GM21528 (cell line): ENCODE measurements around the gene SNTG2.

Experiments
- ATAC-seq: cut with Tn5 transposase; IDR thresholded peaks from one replicate; pipeline ENCODE4 v1.9.1; 2021; ENCODE audit warnings: mild to moderate bottlenecking, moderate library complexity; ENCODE audit not compliant: unreplicated experiment, low FRiP score

The SNTG2 gene

DNA sequence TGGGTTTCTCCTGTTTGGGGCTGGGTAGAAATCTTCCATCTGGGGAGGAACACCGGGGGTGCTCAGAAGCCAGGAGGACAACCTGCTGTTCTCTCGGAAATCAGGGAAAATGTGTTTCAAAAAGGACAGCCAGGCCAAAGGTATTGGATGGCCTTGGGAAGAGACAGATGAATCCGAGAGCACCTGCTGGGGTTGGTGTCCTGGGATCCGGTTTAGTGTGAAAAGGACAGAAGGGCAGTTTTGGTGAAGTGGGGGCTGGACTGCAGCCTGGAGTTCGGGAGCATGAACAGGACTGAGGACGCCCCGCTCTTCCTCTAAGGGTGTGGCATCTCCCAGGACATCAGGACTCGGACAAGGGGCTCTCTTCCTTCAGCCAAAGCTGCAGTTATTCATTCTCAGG is 24.9 kb upstream of the SNTG2 start:
- ATAC-seq = no peak

DNA sequence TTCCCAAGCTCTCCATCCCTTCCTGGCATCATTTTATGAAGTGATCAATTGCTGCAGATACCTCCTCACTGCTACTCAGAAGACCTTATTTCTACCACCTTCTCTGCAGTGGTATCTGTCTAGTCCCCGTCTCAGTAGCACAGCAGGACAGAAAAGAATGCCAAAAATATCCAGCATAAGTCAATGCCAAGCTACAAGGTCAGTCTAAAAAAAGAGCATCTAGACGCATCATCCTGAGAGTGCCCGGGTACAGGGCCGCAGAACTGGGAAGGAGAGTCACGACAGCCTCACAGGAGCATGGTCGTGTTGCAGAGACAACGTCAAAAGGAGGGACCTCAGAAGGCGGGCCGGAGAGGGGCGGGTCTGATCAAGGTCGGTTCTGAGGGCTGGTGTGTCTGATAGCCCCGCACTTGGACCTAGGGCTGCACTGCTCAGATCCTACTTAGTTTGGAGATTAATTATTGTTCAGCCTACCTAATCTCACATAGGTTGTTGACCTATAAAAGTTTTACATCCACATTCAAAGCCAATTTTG is 24.3 kb upstream of the SNTG2 start:
- ATAC-seq = no peak

DNA sequence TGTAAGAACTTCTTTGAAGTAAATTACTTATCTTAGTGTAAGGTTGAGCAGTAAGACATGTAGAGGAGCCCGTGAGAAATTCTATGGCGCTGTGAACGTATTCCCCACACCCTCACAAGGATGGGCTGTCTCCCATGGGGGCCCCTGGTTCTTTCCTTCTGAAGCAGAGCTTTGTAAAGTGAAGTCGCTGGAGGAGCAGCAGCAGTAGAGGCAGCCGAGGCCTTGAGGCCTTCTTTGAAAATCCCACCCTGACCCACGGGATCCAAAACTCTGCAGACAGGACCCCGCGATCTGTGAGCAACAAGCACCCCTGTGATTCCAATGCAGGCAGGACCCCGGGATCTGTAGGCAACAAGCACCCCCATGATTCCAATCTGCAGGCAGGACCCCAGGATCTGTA is 23.8 kb upstream of the SNTG2 start:
- no peak for ATAC-seq

DNA sequence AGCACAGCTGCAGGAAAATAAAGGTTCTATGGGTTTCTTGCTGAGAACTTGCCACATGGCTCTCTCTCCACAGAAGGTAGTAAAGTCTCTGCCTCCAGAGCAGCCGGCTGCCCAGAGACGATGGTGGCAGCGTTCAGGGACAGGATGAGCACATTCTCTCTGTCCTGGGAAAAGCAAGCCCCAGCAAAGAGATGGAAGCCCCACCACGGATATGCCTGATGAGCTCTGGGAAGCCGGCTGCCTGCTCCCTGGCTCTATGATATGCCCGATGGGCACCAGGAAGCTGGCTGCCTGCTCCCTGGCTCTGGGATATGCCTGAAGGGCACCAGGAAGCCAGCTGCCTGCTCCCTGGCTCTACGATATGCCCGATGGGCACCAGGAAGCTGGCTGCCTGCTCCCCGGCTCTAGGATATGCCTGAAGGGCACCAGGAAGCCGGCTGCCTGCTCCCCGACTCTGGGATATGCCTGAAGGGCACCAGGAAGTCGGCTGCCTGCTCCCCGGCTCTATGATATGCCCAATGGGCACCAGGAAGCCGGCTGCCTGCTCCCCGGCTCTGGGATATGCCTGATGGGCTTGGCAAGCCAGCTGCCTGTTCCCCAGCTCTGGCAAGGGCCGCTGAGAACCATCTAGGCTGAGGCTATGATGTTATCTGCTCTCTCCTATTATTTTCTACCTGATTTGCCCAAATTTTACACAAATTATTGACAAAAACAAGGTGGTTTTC is 21.5 kb upstream of the SNTG2 start:
- no peak for ATAC-seq

DNA sequence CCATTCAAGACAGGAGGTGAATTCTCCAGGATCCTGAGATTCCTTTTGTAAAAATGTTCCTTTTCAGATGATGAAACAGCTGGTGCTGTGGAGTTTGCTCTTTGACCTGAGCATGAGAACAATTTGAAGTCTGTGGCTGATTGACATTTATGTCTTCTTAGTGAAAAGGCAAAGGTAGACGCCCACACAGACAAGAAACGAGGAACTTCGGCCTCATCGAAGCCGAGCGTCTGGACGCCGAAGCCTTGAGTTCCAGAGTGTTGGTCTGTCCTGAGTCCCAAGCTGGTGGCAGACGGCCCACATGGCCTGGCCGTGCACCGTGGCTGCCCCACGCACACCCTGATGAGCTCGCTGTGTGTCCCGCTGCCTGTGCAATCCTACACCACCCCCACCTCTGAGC is 20.7 kb upstream of the SNTG2 start:
- no peak for ATAC-seq

DNA sequence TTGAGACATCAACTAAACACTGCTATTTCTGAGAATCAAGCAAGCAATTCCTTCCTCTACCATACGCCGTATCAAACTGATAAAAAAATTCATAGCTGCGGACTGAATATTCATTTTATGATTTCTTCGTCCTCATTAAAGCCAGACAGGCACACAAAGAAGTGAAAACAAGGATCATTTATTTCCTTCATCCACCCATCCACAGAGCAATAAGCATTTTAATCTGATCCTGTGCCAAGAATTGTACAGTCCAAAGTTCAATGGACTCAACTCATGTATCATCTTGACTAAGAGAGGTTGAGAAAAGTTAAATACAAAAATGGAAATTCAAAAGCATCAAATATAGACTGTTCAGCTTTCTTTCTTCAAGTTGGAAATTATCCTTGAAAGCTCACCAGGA is 19.7 kb upstream of the SNTG2 start:
- no peak for ATAC-seq

DNA sequence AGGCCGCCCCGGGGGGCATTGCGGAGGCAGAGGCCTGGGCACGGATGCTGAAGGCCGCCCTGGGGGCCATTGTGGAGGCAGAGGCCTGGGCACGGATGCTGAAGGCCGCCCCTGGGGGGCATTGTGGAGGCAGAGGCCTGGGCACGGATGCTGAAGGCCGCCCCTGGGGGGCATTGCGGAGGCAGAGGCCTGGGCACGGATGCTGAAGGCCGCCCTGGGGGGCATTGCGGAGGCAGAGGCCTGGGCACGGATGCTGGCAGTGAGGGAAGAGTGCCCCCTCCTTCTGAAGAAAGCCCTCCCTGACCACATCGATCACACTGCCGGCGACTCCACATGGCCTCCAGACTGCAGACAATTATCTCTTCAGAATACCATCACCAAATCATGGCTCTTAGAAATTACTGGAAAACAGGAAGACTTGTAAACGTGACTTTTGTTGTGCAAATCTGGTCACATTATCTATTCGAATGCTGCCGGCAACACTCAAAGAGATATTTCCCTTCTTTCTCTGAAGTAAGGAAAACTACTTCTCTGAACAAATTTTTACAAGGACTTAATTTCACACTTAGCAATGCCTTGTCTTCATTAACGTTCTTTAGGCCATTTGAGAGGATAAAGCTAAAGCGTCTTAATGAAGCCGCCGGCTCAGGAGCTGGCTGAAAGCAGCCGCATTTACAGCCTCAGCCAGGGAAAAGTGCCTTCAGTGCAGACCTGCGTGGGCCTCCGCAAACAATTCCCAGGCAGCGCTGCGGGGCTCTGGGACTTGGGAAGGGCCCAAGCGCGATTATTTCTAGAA is 18.1 kb upstream of the SNTG2 start:
- no peak for ATAC-seq

DNA sequence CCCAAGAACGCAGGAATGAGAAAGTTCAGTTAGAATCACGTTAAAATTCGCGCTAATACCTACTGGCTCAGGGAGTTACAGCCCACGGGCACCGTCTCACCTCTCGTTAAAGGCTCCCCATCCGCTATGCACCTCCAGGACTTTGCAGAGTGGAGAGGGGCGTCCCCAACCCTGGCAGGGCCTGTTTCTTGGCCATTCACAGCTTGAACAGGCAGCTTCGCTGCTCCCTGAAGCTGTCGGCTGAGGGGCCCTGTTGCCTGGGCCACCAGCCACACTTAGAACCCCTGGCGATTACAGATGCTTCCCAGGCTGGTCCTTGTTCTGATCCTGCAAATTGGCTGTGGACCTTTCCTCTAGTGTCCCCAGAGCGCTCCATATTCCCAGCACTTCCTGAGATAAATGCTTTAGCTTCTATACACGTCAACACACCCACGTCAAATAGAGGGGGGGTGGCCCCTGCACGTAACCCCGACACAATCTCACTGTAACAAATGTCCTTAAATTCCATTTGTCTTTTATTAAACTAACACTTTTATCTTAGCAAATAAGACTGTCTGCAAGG is 16.8 kb upstream of the SNTG2 start:
- no peak for ATAC-seq

DNA sequence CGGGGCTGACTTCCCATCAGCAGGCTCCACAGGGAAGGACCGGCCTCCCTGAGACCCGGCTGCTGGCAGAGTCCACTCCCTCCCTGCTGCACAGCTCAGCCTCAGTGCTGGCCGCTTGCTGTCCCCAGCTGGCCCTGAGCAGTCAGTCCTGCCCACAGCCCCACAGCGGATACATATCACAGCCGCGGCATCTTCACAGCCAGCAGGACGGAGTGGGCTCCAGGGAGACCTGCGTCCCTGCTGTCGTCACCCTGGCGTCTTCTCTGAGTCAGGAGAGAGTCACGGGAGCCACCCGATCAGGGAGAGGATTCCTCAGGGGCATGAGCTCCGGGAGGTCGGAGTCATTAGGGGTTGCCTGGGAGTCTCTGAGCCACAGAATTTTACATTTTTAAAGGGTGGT is 13.1 kb upstream of the SNTG2 start:
- ATAC-seq = no peak

DNA sequence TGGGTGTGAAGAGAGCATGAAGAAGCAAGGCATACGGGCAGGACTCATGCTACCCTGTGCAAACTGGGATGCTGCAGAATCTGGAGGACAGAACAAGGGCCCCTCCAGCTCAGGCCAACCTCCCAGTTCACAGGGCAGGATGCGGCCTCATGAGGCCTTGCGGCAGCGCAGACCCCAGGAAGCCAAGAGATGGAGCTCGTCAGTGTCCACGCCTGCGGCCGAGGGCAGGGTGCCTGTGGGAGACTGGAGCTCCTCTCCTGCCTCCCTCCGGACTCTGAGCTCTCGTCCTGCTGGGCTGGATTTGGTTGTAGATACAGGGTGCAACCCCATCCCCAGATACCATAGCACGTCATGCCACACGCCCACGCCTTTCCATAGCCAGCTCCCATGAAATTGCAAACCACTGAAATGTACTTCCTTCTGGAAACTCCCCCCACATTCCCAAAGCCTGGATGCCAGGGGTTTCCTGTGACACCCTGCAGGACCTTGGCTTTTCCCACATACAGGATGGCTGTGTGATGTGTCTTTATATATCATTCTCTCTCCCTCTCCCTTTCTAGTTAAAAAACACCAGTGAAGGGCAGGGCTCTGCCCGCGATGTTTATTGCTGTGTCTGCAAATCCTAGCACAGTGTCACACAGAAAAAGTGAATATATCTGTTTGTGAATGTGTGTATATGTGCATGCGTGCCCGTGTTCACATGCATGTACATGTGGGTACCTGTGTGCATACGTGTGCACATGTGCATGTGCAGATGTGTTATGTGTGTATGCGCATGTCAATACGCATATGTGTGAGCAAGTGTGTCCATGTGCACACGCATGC is 12.3 kb upstream of the SNTG2 start:
- no peak for ATAC-seq

DNA sequence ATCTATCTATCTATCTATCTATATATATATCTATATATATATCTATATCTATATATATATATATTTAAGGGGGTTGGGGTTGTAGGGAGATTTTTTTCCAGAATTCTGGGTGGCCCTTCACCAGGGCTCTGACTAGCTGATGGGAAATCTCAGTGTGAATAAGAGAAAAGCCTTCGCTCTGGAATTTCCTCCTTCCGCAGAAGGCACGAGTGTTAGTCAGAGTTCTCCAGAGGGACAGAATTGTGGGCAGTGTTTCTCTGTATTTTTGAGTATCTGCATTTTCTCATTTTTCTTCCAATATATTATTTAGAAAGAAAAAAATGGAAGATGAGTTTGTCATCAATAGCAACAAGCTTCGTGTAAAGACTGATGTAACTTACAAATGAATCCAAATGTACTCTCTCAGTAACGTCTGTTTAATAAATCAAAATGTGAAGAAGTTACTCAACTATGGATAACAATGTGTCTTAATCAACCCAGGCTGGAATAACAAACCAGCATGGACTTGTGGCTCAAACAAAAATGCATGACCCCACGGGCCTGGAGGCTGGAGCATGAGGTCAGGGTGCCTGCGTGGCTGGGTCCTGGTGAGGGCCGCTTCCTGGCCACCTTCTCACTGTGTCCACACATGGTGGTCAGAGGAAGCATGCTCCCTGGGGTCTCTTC is 10.6 kb upstream of the SNTG2 start:
- ATAC-seq = no peak

DNA sequence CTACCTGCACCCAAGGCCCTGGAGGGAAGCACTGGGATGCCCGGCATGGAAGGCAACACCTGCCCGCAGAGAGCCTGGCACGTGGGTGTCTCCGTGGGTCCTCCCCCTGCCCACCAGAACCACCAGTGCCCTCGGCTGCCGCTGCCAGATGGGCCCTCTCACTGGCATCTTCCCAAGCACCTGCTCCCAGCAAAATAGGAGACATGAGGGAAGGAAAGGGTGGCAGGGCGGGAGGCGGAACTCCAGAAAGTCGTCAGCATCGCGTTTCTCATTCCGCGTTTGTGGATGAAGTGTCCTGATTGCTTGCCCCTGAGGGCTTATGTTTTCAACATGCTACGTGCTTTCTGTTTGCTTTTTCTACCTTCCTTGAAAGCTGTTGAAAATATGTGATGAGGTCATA is 8.8 kb upstream of the SNTG2 start:
- no peak for ATAC-seq

DNA sequence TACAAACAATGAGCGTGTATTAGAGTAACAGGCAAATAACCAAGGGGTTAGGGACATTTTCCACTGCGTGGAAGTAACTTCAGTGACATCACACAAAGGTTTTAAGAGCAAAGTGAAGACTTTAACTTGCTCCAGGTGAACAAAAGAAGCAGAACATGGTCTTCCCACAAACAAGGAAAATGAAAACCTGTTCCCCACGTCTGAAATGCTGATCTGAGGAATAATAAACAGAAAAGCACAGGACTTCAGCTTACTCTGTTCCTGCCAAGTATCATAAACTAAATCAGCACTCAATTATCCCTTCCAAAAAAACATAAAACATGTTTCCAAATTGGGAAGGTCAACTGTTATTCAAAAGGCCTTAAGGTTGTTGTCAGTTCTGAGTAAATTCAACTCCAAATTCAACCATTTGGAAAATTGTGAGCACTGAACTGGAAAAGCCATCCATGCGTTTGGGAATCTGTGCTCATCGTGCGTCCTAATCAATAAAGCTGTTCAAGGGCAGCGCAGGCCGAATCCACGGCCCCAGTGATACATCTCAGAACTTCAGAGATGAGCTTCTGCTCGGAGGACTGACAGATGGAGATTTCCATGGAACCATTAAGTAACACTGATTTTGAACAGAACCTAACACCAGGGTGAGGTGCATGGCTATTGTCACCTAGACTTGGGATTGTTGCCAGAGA is 7.7 kb upstream of the SNTG2 start:
- ATAC-seq = no peak

DNA sequence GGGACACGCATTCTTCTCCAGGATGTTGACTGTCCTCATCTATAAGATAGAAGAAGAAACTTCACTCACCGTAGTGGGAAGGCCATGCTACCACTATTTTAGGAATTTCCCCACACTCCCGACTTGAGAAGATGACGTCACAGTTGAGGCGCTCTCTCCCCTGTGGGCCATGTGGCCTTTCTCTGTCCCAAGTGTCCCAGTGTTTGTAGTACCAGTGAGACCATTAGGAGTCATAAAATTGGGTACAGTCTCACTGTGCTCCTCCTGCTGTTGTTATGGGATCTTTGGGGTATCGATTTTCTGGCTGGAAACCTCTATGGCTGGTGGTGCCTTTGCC is 7.2 kb upstream of the SNTG2 start:
- ATAC-seq = no peak

DNA sequence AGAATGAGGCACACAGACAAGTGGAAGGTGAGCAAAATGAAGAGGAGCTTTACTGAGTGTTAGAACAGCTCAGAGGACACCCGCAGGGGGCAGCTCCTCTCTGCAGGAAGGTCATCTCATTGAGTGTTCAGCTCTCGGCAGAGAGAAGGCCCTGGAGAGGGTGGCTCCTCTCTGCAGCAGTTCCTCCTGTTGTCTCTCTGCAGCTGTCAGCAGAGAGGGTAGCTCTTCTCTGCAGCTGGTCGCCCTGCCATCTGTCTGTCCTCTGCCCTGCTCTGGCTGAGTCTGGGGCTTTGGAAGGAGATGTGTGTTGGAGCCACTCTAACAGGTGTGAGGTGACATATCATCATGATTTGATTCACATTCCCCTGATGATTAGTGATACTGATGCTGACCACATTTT is 6.8 kb upstream of the SNTG2 start:
- no peak for ATAC-seq

DNA sequence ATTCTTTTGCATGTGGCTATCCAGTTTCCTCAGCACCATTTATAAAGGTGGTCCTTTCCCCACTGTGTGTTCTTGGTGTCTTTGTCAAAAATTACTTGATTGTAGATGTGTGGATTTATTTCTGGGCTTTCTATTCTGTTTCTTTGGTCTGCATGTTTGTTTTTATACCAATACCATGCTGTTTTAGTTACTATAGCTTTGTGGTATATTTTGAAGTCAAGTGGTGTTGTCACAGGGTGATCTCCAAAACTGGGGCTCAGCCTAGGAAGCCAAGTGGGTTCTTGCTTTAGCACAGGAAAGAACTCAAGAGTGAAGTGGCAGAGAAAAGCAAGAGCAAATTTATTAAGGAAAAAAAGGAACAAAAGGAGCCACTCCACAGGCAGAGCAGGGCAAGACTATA is 6.0 kb upstream of the SNTG2 start:
- no peak for ATAC-seq

DNA sequence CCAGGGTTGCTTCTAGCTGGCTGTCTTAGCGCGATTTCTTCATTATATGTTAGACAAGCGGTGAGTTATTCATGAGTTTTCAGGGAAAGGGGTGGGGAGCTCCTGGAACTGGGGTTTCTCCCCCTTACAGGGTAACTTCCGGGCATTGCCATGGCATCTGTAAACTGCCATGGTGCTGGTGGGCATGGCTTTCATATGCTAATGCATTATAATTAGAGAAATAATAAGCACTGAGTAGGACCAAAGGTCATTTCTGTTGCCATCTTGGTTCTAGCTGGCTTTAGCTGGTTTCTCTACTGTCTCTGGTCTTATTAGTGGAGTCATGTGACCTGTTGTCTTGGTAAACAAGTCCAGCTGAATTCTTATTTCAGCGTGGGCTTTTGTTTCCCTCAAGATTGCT is 5.5 kb upstream of the SNTG2 start:
- ATAC-seq = no peak

DNA sequence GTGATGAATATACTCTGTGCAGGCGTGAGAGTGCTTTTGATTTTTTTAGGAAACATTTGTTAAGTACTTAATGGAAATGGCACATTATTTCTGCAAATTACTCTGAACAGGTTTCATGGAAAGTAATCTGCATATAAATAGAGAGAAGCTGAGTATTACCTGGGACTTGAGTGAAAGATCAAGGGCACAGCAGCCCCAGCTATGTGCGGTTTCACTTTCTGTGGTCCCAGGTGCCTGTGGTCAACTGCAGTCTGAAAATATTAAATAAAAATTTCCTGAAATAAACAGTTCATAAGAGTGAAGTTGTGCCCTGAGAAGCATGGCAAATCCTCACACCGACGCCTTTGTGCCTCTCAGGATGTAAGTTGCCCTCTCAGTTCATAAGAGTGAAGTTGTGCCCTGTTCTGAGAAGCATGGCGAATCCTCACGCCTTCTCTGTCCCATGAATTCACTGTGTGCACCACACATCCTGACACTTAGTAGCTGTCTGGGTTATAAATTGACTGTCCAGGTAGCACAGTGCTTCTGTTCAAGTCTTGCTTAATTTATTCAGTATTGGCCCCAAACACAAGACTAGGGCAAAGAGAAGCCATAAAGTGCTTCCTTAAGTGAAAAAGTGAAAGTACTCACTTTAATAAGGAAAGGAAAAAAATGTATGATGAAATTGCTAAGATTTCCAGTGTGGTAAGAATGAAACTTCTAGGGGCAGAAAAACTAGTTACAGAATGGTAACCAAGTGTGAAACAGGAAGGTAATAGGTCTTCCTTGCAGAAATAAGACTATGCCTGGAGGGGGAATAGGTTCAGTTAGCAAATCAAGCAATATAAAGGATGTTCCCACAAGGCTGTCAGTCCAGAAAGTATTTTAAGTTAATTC is 4.3 kb upstream of the SNTG2 start:
- ATAC-seq = peak; percentile 59
